Lower leg skin (tissue), 4 donors: ENCODE results near the gene TRIO. TPM values are rescaled to one million over a fixed set of nuclear protein-coding genes. Genes with fewer than 3 reads are reported as not detected.

Experiments
- DNase-seq, 2 donors: peaks; one replicate each; pipeline ENCODE4 v3.0.0-alpha.2; 2019; ENCODE audit warnings: low spot score in 2 of 2
- H3K4me3 ChIP-seq: fragments of 200-600 bp; sonication (generic); 2 replicates; pipeline ENCODE4 v1.5.1; 2017; ENCODE audit warnings: mild to moderate bottlenecking, low read depth; ENCODE audit not compliant: poor library complexity, severe bottlenecking
- CTCF ChIP-seq, 3 donors: fragments of 450-650 bp; IDR thresholded peaks; one replicate each; pipeline ENCODE4 v1.5.1; 2016; ENCODE audit warnings: antibody characterized with exemption in 3 of 3, mild to moderate bottlenecking in 3 of 3, moderate library complexity in 2 of 3
- POLR2A ChIP-seq, 2 donors: fragments of 450-650 bp; IDR thresholded peaks; one replicate each; pipeline ENCODE4 v1.6.1; 2016 to 2017; ENCODE audit warnings: antibody characterized with exemption in 2 of 2, mild to moderate bottlenecking in 1 of 2, moderate library complexity in 1 of 2
- WGBS, 2 donors: methylation state at CpG; one replicate each; pipeline ENCODE4 v1.1.5; 2018; 5-methylcytosine and 5-hydroxymethylcytosine counted together
- intact Hi-C: fragments of 100-400 bp; cut with DNase I; formaldehyde crosslinking; loops from one replicate; pipeline ENCODE4 v1.15.0; 2023; ENCODE audit warnings: low total_unique reads
- total RNA-seq, 4 donors: library from RNA; depleted of rRNA; stranded (reverse); fragments of >200 nt; gene quantifications; one replicate each; pipeline ENCODE4 v1.1.0, GENCODE V29; 2016

The TRIO gene
- total RNA-seq, 4 donors from 2014 or later = 47.8 to 101 (median 64.5) TPM

DNA sequence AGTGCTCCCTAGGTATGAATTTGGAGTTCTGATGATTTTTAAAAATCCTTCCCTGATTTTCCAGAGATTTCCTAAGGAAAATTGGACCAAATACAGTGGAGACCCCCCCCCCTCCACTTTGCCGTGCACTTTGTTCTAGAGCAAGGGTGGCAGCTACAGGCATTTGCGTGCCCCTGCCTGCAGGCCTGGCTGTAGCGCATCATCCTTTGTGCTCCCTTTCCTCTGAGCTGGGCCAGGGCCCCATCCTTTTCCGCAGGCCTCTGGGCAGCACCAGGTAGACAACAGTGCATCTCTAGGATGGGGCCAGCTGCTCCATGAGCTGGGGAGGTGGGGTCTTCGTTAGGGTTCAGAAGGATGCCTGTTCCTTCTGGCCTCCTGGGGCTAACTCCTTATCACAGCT, 39.6 kb downstream of the TRIO start:
- TF ChIP-seq CTCF (IDR thresholded peaks at IDR 0.05) (no peak), POLR2A (IDR thresholded peaks at IDR 0.05) (no peak)
- DNase-seq = no peak
- intact Hi-C loops = no loop called here
- no peak overlapping the region for H3K4me3 ChIP-seq
- WGBS, 2 donors = 62 to 63% methylated on average over 5 of the region's 5 CpGs

- intact Hi-C loops = no loop called here
- WGBS, 2 donors = 33 to 39% methylated on average over 8 of the region's 8 CpGs
- no peak overlapping the region for H3K4me3 ChIP-seq
- TF ChIP-seq POLR2A (IDR thresholded peaks at IDR 0.05) (no peak), CTCF (IDR thresholded peaks at IDR 0.05) (no peak)
- no peak for DNase-seq
These were observed 40.2 kb downstream of the TRIO start for GRCh38 chr5:14183187-14183939.

- intact Hi-C loops = no loop called here
- TF ChIP-seq CTCF (IDR thresholded peaks at IDR 0.05) (no peak), POLR2A (IDR thresholded peaks at IDR 0.05) (no peak)
- no peak for DNase-seq
- H3K4me3 ChIP-seq = no peak overlapping the region
- WGBS, 2 donors = 72 to 83% methylated on average over 7 of the region's 7 CpGs
These were observed 40.9 kb downstream of the TRIO start for GRCh38 chr5:14184082-14184481.

DNA sequence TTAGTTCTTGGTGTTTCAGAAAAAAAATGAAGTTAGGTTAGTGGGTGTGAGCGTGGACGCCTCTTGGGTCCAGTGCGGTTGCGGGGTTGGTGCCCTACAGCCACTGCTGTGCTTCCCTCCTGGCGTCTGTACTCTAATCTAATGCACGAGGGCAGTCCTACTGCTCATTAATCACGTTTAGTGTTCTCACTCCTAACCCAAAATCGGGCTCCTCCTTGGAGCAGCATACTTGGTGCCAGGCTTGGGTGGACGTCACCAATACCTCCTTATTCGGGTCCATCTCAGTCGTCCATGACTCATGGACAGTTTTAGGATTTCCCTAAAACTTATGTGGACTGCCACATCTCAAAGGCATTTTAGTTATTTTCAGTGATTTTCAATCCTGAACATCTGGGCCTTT, 41.6 kb downstream of the TRIO start:
- TF ChIP-seq CTCF (IDR thresholded peaks at IDR 0.05) (no peak), POLR2A (IDR thresholded peaks at IDR 0.05) (no peak)
- 76 to 80% methylated on average over 11 of the region's 11 CpGs for WGBS, 2 donors
- intact Hi-C loops = no loop called here
- no peak for DNase-seq
- H3K4me3 ChIP-seq = no peak overlapping the region

GRCh38 chr5:14185326-14186058, 42.4 kb downstream of the TRIO start:
- intact Hi-C loops = no loop called here
- DNase-seq = no peak
- no peak overlapping the region for H3K4me3 ChIP-seq
- 40 to 49% methylated on average over 7 of the region's 7 CpGs for WGBS, 2 donors
- TF ChIP-seq CTCF (IDR thresholded peaks at IDR 0.05) = no peak
- TF ChIP-seq POLR2A (IDR thresholded peaks at IDR 0.05) = no peak
